ENCODE measurements around the gene AMPD3.

DNA sequence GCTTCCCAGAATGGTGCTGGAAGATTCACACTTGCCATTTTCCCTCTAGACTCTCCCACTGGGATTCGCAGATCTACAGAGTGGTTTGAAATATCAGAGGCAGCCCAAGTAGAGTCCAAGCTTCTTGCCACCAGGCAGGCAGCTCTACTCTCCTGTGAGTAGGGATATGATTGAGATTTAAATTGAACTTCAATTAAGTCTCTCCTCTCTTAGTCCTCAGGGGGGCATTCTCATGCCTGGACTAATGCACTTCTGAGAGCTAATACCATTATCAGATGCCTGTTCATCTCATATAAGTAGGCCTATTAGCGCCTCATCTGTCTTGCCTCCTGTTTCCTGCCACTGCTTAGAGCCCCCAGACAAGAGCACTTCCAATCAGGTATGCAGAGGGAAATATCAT lies 25.5 kb upstream of the AMPD3 start:
- TF ChIP-seq, protein P1, sequence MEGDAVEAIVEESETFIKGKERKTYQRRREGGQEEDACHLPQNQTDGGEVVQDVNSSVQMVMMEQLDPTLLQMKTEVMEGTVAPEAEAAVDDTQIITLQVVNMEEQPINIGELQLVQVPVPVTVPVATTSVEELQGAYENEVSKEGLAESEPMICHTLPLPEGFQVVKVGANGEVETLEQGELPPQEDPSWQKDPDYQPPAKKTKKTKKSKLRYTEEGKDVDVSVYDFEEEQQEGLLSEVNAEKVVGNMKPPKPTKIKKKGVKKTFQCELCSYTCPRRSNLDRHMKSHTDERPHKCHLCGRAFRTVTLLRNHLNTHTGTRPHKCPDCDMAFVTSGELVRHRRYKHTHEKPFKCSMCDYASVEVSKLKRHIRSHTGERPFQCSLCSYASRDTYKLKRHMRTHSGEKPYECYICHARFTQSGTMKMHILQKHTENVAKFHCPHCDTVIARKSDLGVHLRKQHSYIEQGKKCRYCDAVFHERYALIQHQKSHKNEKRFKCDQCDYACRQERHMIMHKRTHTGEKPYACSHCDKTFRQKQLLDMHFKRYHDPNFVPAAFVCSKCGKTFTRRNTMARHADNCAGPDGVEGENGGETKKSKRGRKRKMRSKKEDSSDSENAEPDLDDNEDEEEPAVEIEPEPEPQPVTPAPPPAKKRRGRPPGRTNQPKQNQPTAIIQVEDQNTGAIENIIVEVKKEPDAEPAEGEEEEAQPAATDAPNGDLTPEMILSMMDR (IDR thresholded peaks at IDR 0.05; ENCODE audit: low read length) = no peak
- TF ChIP-seq EZH2phosphoT487 (IDR thresholded peaks at IDR 0.05; ENCODE audit: low read length) = no peak
- no peak for TF ChIP-seq EZH2 (optimal IDR thresholded peaks at IDR 0.05; ENCODE audit: low read depth, low read length)

Measured in MM.1S (cell line).